ENCODE results near the gene FRMD5. TPM values are rescaled to one million over a fixed set of nuclear protein-coding genes. Genes with fewer than 3 reads are reported as not detected.

Gene FRMD5
- total RNA-seq, 1 experiment from 2014 or later, result 27.2 TPM

GRCh38 chr15:44177139-44177538, 17.9 kb downstream of the FRMD5 start:
- H3K27ac ChIP-seq (ENCODE audit: low read depth, low read length), result no peak overlapping the region
- peaks cover 23 to 46% of the 10 kb centered on the region in 2 experiments for H3K4me1 ChIP-seq (ENCODE audit: control insufficient read depth in 1 of 2, insufficient read depth in 2 of 2, low read length in 2 of 2)
- CTCF ChIA-PET, result no interaction called here
- ATAC-seq (no peak), DNase-seq (ENCODE audit: low read depth, low spot score) (no peak)
- H3K9ac ChIP-seq (ENCODE audit: low read length), result no peak overlapping the region
- H3K9me2 ChIP-seq (ENCODE audit: insufficient read depth), result no peaks in the 10 kb centered on the region
- intact Hi-C loops (cut with micrococcal nuclease), result no loop called here
- no TSS peak for BruUV-seq (replicated peaks)
- POLR2A ChIA-PET, result no interaction called here
- H3K79me2 ChIP-seq (ENCODE audit: insufficient read depth, low read length), result peaks cover 100% of the 10 kb centered on the region
- H3K9me3 ChIP-seq (ENCODE audit: control insufficient read depth in 1 of 2, insufficient read depth in 1 of 2, low read depth in 1 of 2, low read length in 2 of 2), result no peaks in the 10 kb centered on the region; a peak in 1 of 4 replicates
- no peaks in the 10 kb centered on the region for H3K36me3 ChIP-seq (ENCODE audit: control insufficient read depth in 1 of 2, insufficient read depth in 2 of 2, low read length in 2 of 2)
- no peak overlapping the region for H3K4me3 ChIP-seq (replicated peaks in 1 of 2; ENCODE audit: low read depth in 1 of 2, low read length in 2 of 2)
- H3K27me3 ChIP-seq (ENCODE audit: insufficient read depth, low read length), result no peaks in the 10 kb centered on the region
- H3K4me2 ChIP-seq (ENCODE audit: low read length), result no peak overlapping the region
- H2AFZ ChIP-seq (ENCODE audit: low read depth, low read length, poor library complexity, severe bottlenecking), result no peak overlapping the region
- TF ChIP-seq MAX (IDR thresholded peaks at IDR 0.05) (no peak), RAD21 (IDR thresholded peaks at IDR 0.05; ENCODE audit: low read depth) (no peak), ELF1 (IDR thresholded peaks at IDR 0.05; ENCODE audit: borderline replicate concordance, low read depth) (no peak), CEBPB (IDR thresholded peaks at IDR 0.05; ENCODE audit: low read depth) (no peak), SP1 (IDR thresholded peaks at IDR 0.05; ENCODE audit: low read depth) (no peak), POLR2A (IDR thresholded peaks at IDR 0.05; ENCODE audit: borderline replicate concordance, extremely low read depth, insufficient read depth, insufficient read length) (no peak), YY1 (IDR thresholded peaks at IDR 0.05; ENCODE audit: extremely low read depth, insufficient replicate concordance, low read depth, low read length) (no peak), ATF3 (IDR thresholded peaks at IDR 0.05) (no peak), JUND (IDR thresholded peaks at IDR 0.05) (no peak)
- no peaks in the 10 kb centered on the region for H4K20me1 ChIP-seq (ENCODE audit: insufficient read depth)
- RAD21 ChIA-PET (ENCODE audit: low non-redundant PET in 1 of 2, low total read pairs in 2 of 2, uncharacterized antibody in 2 of 2, unreplicated experiment in 2 of 2), result no interaction called here

- Histone ChIP-seq H4K20me1 (ENCODE audit: insufficient read depth) (no peaks in the 10 kb centered on the region), H3K27ac (ENCODE audit: low read depth, low read length) (no peak overlapping the region), H3K9me3 (ENCODE audit: control insufficient read depth in 1 of 2, insufficient read depth in 1 of 2, low read depth in 1 of 2, low read length in 2 of 2) (no peaks in the 10 kb centered on the region; a peak in 1 of 4 replicates), H3K4me1 (ENCODE audit: control insufficient read depth in 1 of 2, insufficient read depth in 2 of 2, low read length in 2 of 2) (peaks cover 23 to 46% of the 10 kb centered on the region in 2 experiments), H2AFZ (ENCODE audit: low read depth, low read length, poor library complexity, severe bottlenecking) (no peak overlapping the region), H3K9ac (ENCODE audit: low read length) (no peak overlapping the region), H3K36me3 (ENCODE audit: control insufficient read depth in 1 of 2, insufficient read depth in 2 of 2, low read length in 2 of 2) (no peaks in the 10 kb centered on the region), H3K79me2 (ENCODE audit: insufficient read depth, low read length) (peaks cover 100% of the 10 kb centered on the region), H3K4me2 (ENCODE audit: low read length) (peak overlapping the region; percentile 50), H3K27me3 (ENCODE audit: insufficient read depth, low read length) (no peaks in the 10 kb centered on the region), H3K9me2 (ENCODE audit: insufficient read depth) (no peaks in the 10 kb centered on the region), H3K4me3 (replicated peaks in 1 of 2; ENCODE audit: low read depth in 1 of 2, low read length in 2 of 2) (no peak overlapping the region)
- ChIA-PET POLR2A (interaction anchor here (1.3 kb wide), 1 partner anchor 12 kb away, joined by 3 read pairs; no protein-coding TSS in a partner anchor), CTCF (no interaction called here), RAD21 (ENCODE audit: low non-redundant PET in 1 of 2, low total read pairs in 2 of 2, uncharacterized antibody in 2 of 2, unreplicated experiment in 2 of 2) (no interaction called here)
- intact Hi-C loops (cut with micrococcal nuclease), result no loop called here
- DNase-seq (ENCODE audit: low read depth, low spot score) (no peak), ATAC-seq (peak; percentile 60; the same call in 1 of the 2 replicates)
- BruUV-seq (replicated peaks), result no TSS peak
- no peak for TF ChIP-seq POLR2A (IDR thresholded peaks at IDR 0.05; ENCODE audit: borderline replicate concordance, extremely low read depth, insufficient read depth, insufficient read length)
- no peak for TF ChIP-seq EGR1 (IDR thresholded peaks at IDR 0.05; ENCODE audit: low read depth)
- peak; percentile 35 for TF ChIP-seq TCF7L2 (IDR thresholded peaks at IDR 0.05; ENCODE audit: borderline replicate concordance, extremely low read depth, insufficient read depth, insufficient read length)
- TF ChIP-seq EZH2 (IDR thresholded peaks at IDR 0.05), result no peak
- TF ChIP-seq EZH2phosphoT487 (IDR thresholded peaks at IDR 0.05; ENCODE audit: borderline replicate concordance), result no peak
- no peak for TF ChIP-seq CTCF (IDR thresholded peaks at IDR 0.05 in 2 of 3, conservative IDR thresholded peaks at IDR 0.05 in 1 of 3; ENCODE audit: borderline replicate concordance in 1 of 3, insufficient read depth in 1 of 3, low read depth in 2 of 3, low read length in 2 of 3)
- TF ChIP-seq REST (IDR thresholded peaks at IDR 0.05; ENCODE audit: low read depth), result no peak
- no peak for TF ChIP-seq CBX3 (IDR thresholded peaks at IDR 0.05; ENCODE audit: low read depth)
- no peak for TF ChIP-seq SIN3A (IDR thresholded peaks at IDR 0.05; ENCODE audit: low read depth)
Observed at GRCh38 chr15:44173813-44174212, 21.3 kb downstream of the FRMD5 start.
